Measurements from ENCODE around the gene CDC37L1. TPM values are rescaled to one million over a fixed set of nuclear protein-coding genes. Genes with fewer than 3 reads are reported as not detected.

The CDC37L1 gene
- total and polyA plus RNA-seq, 12 donors: 13.4 to 58.4 (median 36.6) TPM

- H3K36me3 ChIP-seq: peaks cover 0 to 100% (median 29%) of the 10 kb centered on the region in 9 donors
These were observed 24.8 kb downstream of the CDC37L1 start for GRCh38 chr9:4704129-4704528.

GRCh38 chr9:4706021-4706420 is 26.7 kb downstream of the CDC37L1 start:
- DNase-seq: no peak
- Histone ChIP-seq H3K27ac (no peak overlapping the region), H3K36me3 (peaks cover 0 to 100% (median 36%) of the 10 kb centered on the region in 9 donors), H3K27me3 (no peaks in the 10 kb centered on the region), H3K4me1 (peaks cover 0 to 3% (median 0%) of the 10 kb centered on the region in 9 donors), H3K4me3 (no peak overlapping the region), H3K9me3 (no peaks in the 10 kb centered on the region)
- intact Hi-C loops (cut with DNase I): no loop called here
- no peak for TF ChIP-seq CTCF (IDR thresholded peaks at IDR 0.05)
- ATAC-seq: no peak
- 70 to 71% methylated on average over 2 of the region's 2 CpGs for WGBS, 2 donors

More at GRCh38 chr9:4704129-4704528, 24.8 kb downstream of the CDC37L1 start:
- intact Hi-C loops (cut with DNase I): no loop called here
- TF ChIP-seq CTCF (IDR thresholded peaks at IDR 0.05): no peak
- peaks cover 0 to 7% (median 0%) of the 10 kb centered on the region in 9 donors for H3K4me1 ChIP-seq
- no peaks in the 10 kb centered on the region for H3K9me3 ChIP-seq
- H3K27me3 ChIP-seq: no peaks in the 10 kb centered on the region
- no peak for DNase-seq
- 95 to 98% methylated on average over 2 of the region's 2 CpGs for WGBS, 2 donors
- H3K27ac ChIP-seq: no peak overlapping the region
- H3K4me3 ChIP-seq: no peak overlapping the region
- no peak for ATAC-seq

- DNase-seq: no peak
- peaks cover 0 to 100% (median 40%) of the 10 kb centered on the region in 9 donors for H3K36me3 ChIP-seq
These were observed 27.7 kb downstream of the CDC37L1 start for GRCh38 chr9:4706971-4707622.

GRCh38 chr9:4709380-4709779 is 30.0 kb downstream of the CDC37L1 start:
- no peak for DNase-seq
- ATAC-seq: no peak
- Histone ChIP-seq H3K4me1 (no peaks in the 10 kb centered on the region), H3K36me3 (peaks cover 0 to 100% (median 46%) of the 10 kb centered on the region in 9 donors), H3K4me3 (no peak overlapping the region), H3K9me3 (no peaks in the 10 kb centered on the region), H3K27ac (no peak overlapping the region), H3K27me3 (no peaks in the 10 kb centered on the region)
- no peak for TF ChIP-seq CTCF (IDR thresholded peaks at IDR 0.05)
- intact Hi-C loops (cut with DNase I): no loop called here

More at GRCh38 chr9:4706971-4707622, 27.7 kb downstream of the CDC37L1 start:
- intact Hi-C loops (cut with DNase I): no loop called here
- no peak for ATAC-seq
- TF ChIP-seq CTCF (IDR thresholded peaks at IDR 0.05): no peak
- H3K4me1 ChIP-seq: no peaks in the 10 kb centered on the region
- H3K27ac ChIP-seq: no peak overlapping the region
- H3K9me3 ChIP-seq: no peaks in the 10 kb centered on the region
- no peak overlapping the region for H3K4me3 ChIP-seq
- no peaks in the 10 kb centered on the region for H3K27me3 ChIP-seq
- 75 to 79% methylated on average over 4 of the region's 4 CpGs for WGBS, 2 donors

Data from heart right ventricle (tissue), 16 donors.